RWPE2 (cell line): ENCODE results near the gene CCDC141.
"Not testable (repeated sequence)": the region's sequence is repeated elsewhere in the genome, so short reads cannot be mapped to it uniquely, and the experiment has no call there.

ENCODE experiments used
- ATAC-seq: fragments of 200-7000 bp; cut with Tn5 transposase; 3 replicates; pipeline ENCODE4 v1.9.1; 2021; ENCODE audit warnings: low read depth
- DNase-seq: peaks from one replicate; pipeline ENCODE4 v3.0.0-alpha.2; 2020; ENCODE audit warnings: low spot score
- H3K27ac ChIP-seq: fragments of 450-650 bp; 2 replicates; pipeline ENCODE4 v1.5.1; 2017; ENCODE audit warnings: mild to moderate bottlenecking; ENCODE audit not compliant: poor library complexity, severe bottlenecking
- H3K27me3 ChIP-seq: fragments of 250-450 bp; sonication (Bioruptor Pico); 2 replicates; pipeline ENCODE4 v1.5.1; 2021; ENCODE audit warnings: mild to moderate bottlenecking, moderate library complexity; ENCODE audit not compliant: insufficient read depth, poor library complexity, severe bottlenecking
- H3K36me3 ChIP-seq: fragments of 250-450 bp; sonication (Bioruptor Pico); 2 replicates; pipeline ENCODE4 v1.5.1; 2020; ENCODE audit warnings: low read depth, mild to moderate bottlenecking, moderate library complexity
- H3K4me1 ChIP-seq: fragments of 250-450 bp; sonication (Bioruptor Pico); 2 replicates; pipeline ENCODE4 v1.5.1; 2021; ENCODE audit warnings: mild to moderate bottlenecking, moderate library complexity; ENCODE audit not compliant: insufficient read depth, poor library complexity, severe bottlenecking
- H3K4me3 ChIP-seq: fragments of 250-450 bp; sonication (Bioruptor Pico); 2 replicates; pipeline ENCODE4 v1.5.1; 2021; ENCODE audit warnings: mild to moderate bottlenecking, moderate library complexity; ENCODE audit not compliant: severe bottlenecking
- H3K9me3 ChIP-seq: fragments of 250-450 bp; sonication (Bioruptor Pico); 2 replicates; pipeline ENCODE4 v1.5.1; 2021; ENCODE audit warnings: mild to moderate bottlenecking, moderate library complexity; ENCODE audit not compliant: severe bottlenecking
- CTCF ChIP-seq: fragments of 450-650 bp; IDR thresholded peaks from one replicate; pipeline ENCODE4 v1.5.1; 2017; ENCODE audit warnings: mild to moderate bottlenecking, moderate library complexity; ENCODE audit not compliant: poor library complexity, severe bottlenecking

The CCDC141 gene

GRCh38 chr2:179049546-179050311 lies at the start of gene CCDC141:
TSS of gene CCDC141 (minus strand) at chr2:179050137. CDS start at chr2:179049941, 196 bp downstream.
- H3K9me3 ChIP-seq: no peaks in the 10 kb centered on the region
- H3K36me3 ChIP-seq: no peaks in the 10 kb centered on the region
- no peak within 1 kb of the TSS for H3K4me3 ChIP-seq
- H3K27me3 ChIP-seq: no peaks in the 10 kb centered on the region
- no peaks in the 10 kb centered on the region for H3K4me1 ChIP-seq
- DNase-seq (no peak), ATAC-seq (no peak)
- TF ChIP-seq CTCF: no peak
- H3K27ac ChIP-seq: no peak within 1 kb of the TSS

- DNase-seq: no peak
- no peak for ATAC-seq
- H3K4me3 ChIP-seq: no peak overlapping the region
- no peaks in the 10 kb centered on the region for H3K4me1 ChIP-seq
- H3K27me3 ChIP-seq: no peaks in the 10 kb centered on the region
- H3K27ac ChIP-seq: no peak overlapping the region
- H3K36me3 ChIP-seq: no peaks in the 10 kb centered on the region
- peaks cover 2% of the 10 kb centered on the region for H3K9me3 ChIP-seq
- TF ChIP-seq CTCF: no peak
Observed at GRCh38 chr2:179098080-179098689, 48.2 kb upstream of the CCDC141 start.

- TF ChIP-seq CTCF: no peak
- Histone ChIP-seq H3K4me1 (no peaks in the 10 kb centered on the region), H3K27ac (no peak overlapping the region), H3K36me3 (no peaks in the 10 kb centered on the region), H3K27me3 (no peaks in the 10 kb centered on the region), H3K9me3 (peaks cover 2% of the 10 kb centered on the region), H3K4me3 (no peak overlapping the region)
- ATAC-seq (no peak), DNase-seq (no peak)
Observed at GRCh38 chr2:179097131-179097530, 47.2 kb upstream of the CCDC141 start.

GRCh38 chr2:179096090-179096489 lies 46.2 kb upstream of the CCDC141 start:
- ATAC-seq (no peak), DNase-seq (no peak)
- Histone ChIP-seq H3K36me3 (no peaks in the 10 kb centered on the region), H3K27me3 (no peaks in the 10 kb centered on the region), H3K27ac (no peak overlapping the region), H3K4me3 (no peak overlapping the region), H3K9me3 (peaks cover 2% of the 10 kb centered on the region), H3K4me1 (no peaks in the 10 kb centered on the region)
- no peak for TF ChIP-seq CTCF

- H3K27me3 ChIP-seq, H3K4me3 ChIP-seq, H3K27ac ChIP-seq, H3K9me3 ChIP-seq, H3K4me1 ChIP-seq, ATAC-seq, DNase-seq, H3K36me3 ChIP-seq: not testable (repeated sequence)
Observed at GRCh38 chr2:179092912-179093311, 43.0 kb upstream of the CCDC141 start.
